GM19467 (cell line): ENCODE results near the gene LRRC57.
A peak's percentile ranks its signal among the peaks of the same experiment; 100 is the strongest.
"Not testable (repeated sequence)": the region's sequence is repeated elsewhere in the genome, so short reads cannot be mapped to it uniquely, and the experiment has no call there.

ENCODE experiments used
- ATAC-seq: cut with Tn5 transposase; IDR thresholded peaks from one replicate; pipeline ENCODE4 v1.9.1; 2021; ENCODE audit warnings: mild to moderate bottlenecking, moderate library complexity; ENCODE audit not compliant: unreplicated experiment

The LRRC57 gene

GRCh38 chr15:42548249-42549031, at the start of gene LRRC57, which contains the start of gene HAUS2:
TSS of gene LRRC57 (minus strand) at chr15:42548793. CDS start at chr15:42548434, 359 bp downstream.
TSS of gene HAUS2 (plus strand) at chr15:42548838. CDS start at chr15:42548873, 35 bp downstream.
- ATAC-seq = peak; percentile 75

GRCh38 chr15:42595626-42596240, 47.1 kb upstream of the LRRC57 start:
- ATAC-seq = no peak

GRCh38 chr15:42594095-42594494, 45.5 kb upstream of the LRRC57 start:
- ATAC-seq = no peak

- ATAC-seq = no peak
Measured at GRCh38 chr15:42593143-42593542, 44.5 kb upstream of the LRRC57 start.

GRCh38 chr15:42592716-42593115, 44.1 kb upstream of the LRRC57 start:
- no peak for ATAC-seq

- ATAC-seq = no peak
Measured at GRCh38 chr15:42591238-42591934, 42.8 kb upstream of the LRRC57 start.

GRCh38 chr15:42590619-42591237, 42.1 kb upstream of the LRRC57 start:
- ATAC-seq = no peak

- ATAC-seq = no peak
Measured at GRCh38 chr15:42584031-42584765, 35.6 kb upstream of the LRRC57 start.

- ATAC-seq = no peak
Measured at GRCh38 chr15:42582569-42583375, 34.2 kb upstream of the LRRC57 start.

GRCh38 chr15:42581272-42581730, 32.7 kb upstream of the LRRC57 start:
- peak; percentile 75 for ATAC-seq

GRCh38 chr15:42578984-42579537, 30.5 kb upstream of the LRRC57 start:
- ATAC-seq = no peak

GRCh38 chr15:42577514-42578031, 29.0 kb upstream of the LRRC57 start:
- ATAC-seq = no peak

GRCh38 chr15:42576776-42577175, 28.2 kb upstream of the LRRC57 start:
- ATAC-seq = no peak

GRCh38 chr15:42576040-42576594, 27.5 kb upstream of the LRRC57 start:
- no peak for ATAC-seq

GRCh38 chr15:42575188-42576039, 26.8 kb upstream of the LRRC57 start, which contains the start of gene STARD9:
TSS of gene STARD9 (plus strand) at chr15:42575606. CDS start at chr15:42575716, 110 bp downstream.
- ATAC-seq = peak; percentile 87

GRCh38 chr15:42558739-42559138, 10.1 kb upstream of the LRRC57 start:
- ATAC-seq = no peak

GRCh38 chr15:42556550-42557207, 8.1 kb upstream of the LRRC57 start:
- ATAC-seq = not testable (repeated sequence)
